Measurements from ENCODE around the gene SETD2.

- TF ChIP-seq POLR2A (IDR thresholded peaks at IDR 0.05; ENCODE audit: low read length) (no peak), GATA1 (IDR thresholded peaks at IDR 0.05; ENCODE audit: low read depth, low read length) (no peak)
Measured at GRCh38 chr3:46997453-46998091, 166.3 kb downstream of the SETD2 start.
